Subcutaneous adipose tissue (tissue), 4 donors: Measurements from ENCODE around the gene USP8. TPM values are rescaled to one million over a fixed set of nuclear protein-coding genes. Genes with fewer than 3 reads are reported as not detected.

Experiments
- CTCF ChIP-seq: fragments of 450-650 bp; IDR thresholded peaks from one replicate; pipeline ENCODE4 v1.5.1; 2016; ENCODE audit warnings: low read depth, mild to moderate bottlenecking, control low read depth, antibody characterized with exemption, moderate library complexity
- total RNA-seq, 4 donors: library from RNA; depleted of rRNA; stranded (reverse); fragments of >200 nt; gene quantifications; one replicate each; pipeline ENCODE4 v1.1.0, GENCODE V29; 2016

USP8 gene
- total RNA-seq, 4 donors from 2014 or later: 45.2 to 65.2 (median 50.9) TPM

GRCh38 chr15:50531163-50531562 lies 107.0 kb downstream of the USP8 start:
- no peak for TF ChIP-seq CTCF

- no peak for TF ChIP-seq CTCF
These were observed 107.6 kb downstream of the USP8 start for GRCh38 chr15:50531766-50532165.

GRCh38 chr15:50542887-50543210 lies 118.6 kb downstream of the USP8 start:
- no peak for TF ChIP-seq CTCF

GRCh38 chr15:50543556-50543955 lies 119.4 kb downstream of the USP8 start:
- TF ChIP-seq CTCF: no peak

- TF ChIP-seq CTCF: no peak
These were observed 120.2 kb downstream of the USP8 start for GRCh38 chr15:50544368-50544767.

GRCh38 chr15:50546566-50546965 lies 122.4 kb downstream of the USP8 start, which contains the start of gene USP50:
TSS of gene USP50 (minus strand) at chr15:50546666. CDS start at chr15:50546525, 141 bp downstream.
- TF ChIP-seq CTCF: no peak

- no peak for TF ChIP-seq CTCF
These were observed 125.1 kb downstream of the USP8 start for GRCh38 chr15:50549326-50549725.
